HepG2 (cell line): ENCODE data around the gene ORC2. TPM values are rescaled to one million over a fixed set of nuclear protein-coding genes. Genes with fewer than 3 reads are reported as not detected.

Experiments
- ADNP ChIP-seq: sonication (generic); formaldehyde crosslinking; IDR thresholded peaks from 2 replicates; pipeline ENCODE4 v1.4.0; 2020; ENCODE audit warnings: missing genetic modification reagents
- BCL3 ChIP-seq: sonication (generic); formaldehyde crosslinking; IDR thresholded peaks from 2 replicates; pipeline ENCODE4 v1.5.1; 2020; ENCODE audit warnings: mild to moderate bottlenecking, missing genetic modification reagents, moderate library complexity
- CBX1 ChIP-seq: IDR thresholded peaks from one replicate; pipeline ENCODE4 v1.6.1; 2016; ENCODE audit warnings: antibody characterized with exemption, low read depth
- E2F1 ChIP-seq: sonication (generic); formaldehyde crosslinking; IDR thresholded peaks from 2 replicates; pipeline ENCODE4 v1.5.0; 2020; ENCODE audit warnings: missing genetic modification reagents
- HIVEP1 ChIP-seq: sonication (generic); formaldehyde crosslinking; IDR thresholded peaks from 2 replicates; pipeline ENCODE4 v1.4.0; 2020; ENCODE audit warnings: mild to moderate bottlenecking, missing genetic modification reagents
- MIXL1 ChIP-seq: IDR thresholded peaks from 2 replicates; pipeline ENCODE4 v1.6.1; 2016
- NFYB ChIP-seq: sonication (generic); formaldehyde crosslinking; IDR thresholded peaks from 2 replicates; pipeline ENCODE4 v1.4.0; 2020; ENCODE audit warnings: missing genetic modification reagents
- PCBP2 ChIP-seq: fragments of 200-400 bp; formaldehyde crosslinking; optimal IDR thresholded peaks from 2 replicates; pipeline ENCODE3; 2018; ENCODE audit warnings: low read length, low read depth; ENCODE audit not compliant: poor library complexity, severe bottlenecking
- SMAD1 ChIP-seq: sonication (generic); formaldehyde crosslinking; IDR thresholded peaks from 2 replicates; pipeline ENCODE4 v1.4.0; 2020; ENCODE audit warnings: missing genetic modification reagents, low read depth, mild to moderate bottlenecking, borderline replicate concordance
- STAT5B ChIP-seq: sonication (generic); formaldehyde crosslinking; IDR thresholded peaks from 2 replicates; pipeline ENCODE4 v1.4.0; 2020; ENCODE audit warnings: missing genetic modification reagents
- UBTF ChIP-seq: sonication (generic); formaldehyde crosslinking; IDR thresholded peaks from 2 replicates; pipeline ENCODE4 v1.4.0; 2020; ENCODE audit warnings: mild to moderate bottlenecking, missing genetic modification reagents
- ZBTB2 ChIP-seq: sonication (generic); formaldehyde crosslinking; IDR thresholded peaks from 2 replicates; pipeline ENCODE4 v1.8.0; 2022; ENCODE audit warnings: low read depth, missing genetic modification reagents
- ZMAT5 ChIP-seq: sonication (generic); formaldehyde crosslinking; IDR thresholded peaks from 2 replicates; pipeline ENCODE4 v1.5.0; 2020; ENCODE audit warnings: mild to moderate bottlenecking, low read depth, missing genetic modification reagents, borderline replicate concordance
- ZNF414 ChIP-seq: sonication (generic); formaldehyde crosslinking; IDR thresholded peaks from 2 replicates; pipeline ENCODE4 v1.5.0; 2020; ENCODE audit warnings: missing genetic modification reagents
- ZNF501 ChIP-seq: sonication (generic); formaldehyde crosslinking; IDR thresholded peaks from 2 replicates; pipeline ENCODE4 v1.5.1; 2020; ENCODE audit warnings: mild to moderate bottlenecking, moderate library complexity, missing genetic modification reagents
- ZNF777 ChIP-seq: sonication (generic); formaldehyde crosslinking; IDR thresholded peaks from 2 replicates; pipeline ENCODE4 v1.4.0; 2020; ENCODE audit warnings: missing genetic modification reagents
- ZNF839 ChIP-seq: sonication (generic); formaldehyde crosslinking; IDR thresholded peaks from 2 replicates; pipeline ENCODE4 v1.4.0; 2020; ENCODE audit warnings: missing genetic modification reagents, mild to moderate bottlenecking, borderline replicate concordance
- ZXDC ChIP-seq: sonication (generic); formaldehyde crosslinking; IDR thresholded peaks from 2 replicates; pipeline ENCODE4 v1.5.0; 2020; ENCODE audit warnings: mild to moderate bottlenecking, missing genetic modification reagents
- polyA plus RNA-seq, 8 experiments: library from polyadenylated mRNA; depleted of rRNA in 3 of 8; stranded (reverse) in 7 of 8; unstranded in 1 of 8; fragments of >200 nt; fragmentation: Illumina TruSeq in 4 of 8; extraction: Trizol in 4 of 8; gene quantifications; 2 replicates each; pipeline versions ENCODE4 v1.2.1 to v1.2.3, GENCODE V29; 2011 to 2016; ENCODE audit warnings: low read depth in 4 of 8, missing spikeins in 1 of 8, mixed read lengths in 1 of 8; ENCODE audit not compliant: insufficient read depth in 1 of 8
- total RNA-seq, 5 experiments: library from RNA; depleted of rRNA; stranded (reverse); fragments of >200 nt; fragmentation: Illumina TruSeq; extraction: Trizol; gene quantifications; 2 replicates each; pipeline ENCODE4 v1.2.3, GENCODE V29; 2016; ENCODE audit warnings: low read depth in 1 of 5

The ORC2 gene
- total and polyA plus RNA-seq, 2 of the 13 experiments (the other 11 are each of a cell fraction or from before 2014, with no cell fraction given) = 19.3 to 73.5 TPM

GRCh38 chr2:200888704-200889625 lies 74.5 kb downstream of the ORC2 start, which contains the start of the genes NIF3L1 and PPIL3 (continued):
- no peak; the same call in 1 of the 2 replicates for TF ChIP-seq BCL3 (CRISPR knock-in tag)
- TF ChIP-seq ZNF777 (CRISPR knock-in tag) = peak; percentile 15
- peak; percentile 87; the same call in 1 of the 2 replicates for TF ChIP-seq ZNF839
- TF ChIP-seq ZMAT5 (CRISPR knock-in tag) = no peak
- TF ChIP-seq E2F1 = peak; percentile 94
- TF ChIP-seq STAT5B = peak; percentile 41
- peak; percentile 98 for TF ChIP-seq ZNF501 (CRISPR knock-in tag)
- TF ChIP-seq ADNP (CRISPR knock-in tag) = peak; percentile 85; the same call in 1 of the 2 replicates
- peak; percentile 70 for TF ChIP-seq PCBP2
- peak; percentile 97 for TF ChIP-seq MIXL1
- peak; percentile 5; the same call in 1 of the 2 replicates for TF ChIP-seq HIVEP1 (CRISPR knock-in tag)
- peak; percentile 98 for TF ChIP-seq UBTF
- TF ChIP-seq ZXDC (CRISPR knock-in tag) = no peak
- TF ChIP-seq ZNF414 (CRISPR knock-in tag) = no peak
- no peak; the same call in 1 of the 2 replicates for TF ChIP-seq ZBTB2 (CRISPR knock-in tag)
- TF ChIP-seq CBX1 = peak; percentile 80
- peak; percentile 65; the same call in 1 of the 2 replicates for TF ChIP-seq SMAD1
- peak; percentile 62 for TF ChIP-seq NFYB (CRISPR knock-in tag)
